Activated T-cell treated with anti-CD3 and anti-CD28 coated beads, Interleukin-2, amount 50 U/mL, for 24 hours (primary cell): ENCODE measurements around the gene TESMIN.

Source experiments
- DNase-seq: peaks from one replicate; pipeline ENCODE4 v3.0.0-alpha.2; 2020
- H3K27ac Mint-ChIP-seq: 2 replicates; pipeline ENCODE4 v1.8.0; 2020; ENCODE audit warnings: mild to moderate bottlenecking, mixed read lengths
- H3K27me3 Mint-ChIP-seq: 2 replicates; pipeline ENCODE4 v1.8.0; 2020; ENCODE audit warnings: mixed read lengths
- H3K36me3 Mint-ChIP-seq: 2 replicates; pipeline ENCODE4 v1.8.0; 2020; ENCODE audit warnings: low read depth, mixed read lengths
- H3K4me1 Mint-ChIP-seq: 2 replicates; pipeline ENCODE4 v1.8.0; 2020; ENCODE audit warnings: low read depth, mixed read lengths
- H3K4me3 Mint-ChIP-seq: 2 replicates; pipeline ENCODE4 v1.8.0; 2020; ENCODE audit warnings: mild to moderate bottlenecking, moderate library complexity, mixed read lengths
- H3K9me3 Mint-ChIP-seq: 2 replicates; pipeline ENCODE4 v1.8.0; 2020; ENCODE audit warnings: mixed read lengths

TESMIN gene

DNA sequence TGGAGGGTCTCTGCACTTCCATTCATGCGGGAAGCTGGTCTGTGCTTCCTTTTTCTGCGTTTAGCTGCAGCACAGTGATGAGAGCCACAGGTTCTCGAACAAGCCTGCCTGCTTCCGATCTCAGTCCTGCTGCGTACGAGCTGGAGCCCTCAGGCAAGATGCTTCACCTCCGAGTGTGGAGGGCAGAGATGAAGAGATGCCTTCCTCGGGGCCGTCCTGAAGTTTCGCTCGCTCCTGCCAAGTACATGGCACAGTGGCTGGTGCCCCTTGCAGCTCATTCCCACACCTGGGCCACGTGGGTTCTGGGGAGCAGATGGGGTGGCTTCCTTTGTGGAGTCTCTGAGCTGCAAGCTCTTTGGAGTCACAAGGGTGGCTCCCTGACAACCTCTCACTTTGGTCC is 19.5 kb upstream of the TESMIN start:
- H3K27ac Mint-ChIP-seq, result no peak overlapping the region
- no peaks in the 10 kb centered on the region for H3K27me3 Mint-ChIP-seq

DNA sequence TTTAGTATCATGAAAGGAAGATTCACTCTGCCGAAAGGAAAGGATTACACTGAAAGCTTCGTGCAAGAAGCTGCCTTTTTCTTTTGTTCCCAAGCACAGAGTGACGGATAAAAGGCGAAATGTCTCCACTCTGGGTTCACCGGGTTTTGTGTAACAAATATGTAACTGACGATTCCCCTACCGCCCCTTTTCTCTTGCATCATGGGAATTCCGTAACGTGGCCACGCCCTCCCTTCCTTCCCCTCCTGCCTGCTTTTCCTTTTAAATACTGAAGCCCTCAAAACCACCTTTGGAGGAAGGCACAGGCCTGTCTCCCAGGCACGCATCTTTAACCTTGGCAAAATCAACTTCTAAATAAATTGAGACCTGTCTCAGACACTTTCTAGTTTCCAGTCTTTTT is 16.4 kb upstream of the TESMIN start:
- Mint-ChIP-seq H3K4me3 (no peak overlapping the region), H3K27me3 (no peaks in the 10 kb centered on the region), H3K36me3 (peaks cover 51% of the 10 kb centered on the region)

More for the DNA sequence above, 19.5 kb upstream of the TESMIN start:
- no peak for DNase-seq
- H3K36me3 Mint-ChIP-seq, result peaks cover 65% of the 10 kb centered on the region
- H3K9me3 Mint-ChIP-seq, result no peaks in the 10 kb centered on the region
- no peak overlapping the region for H3K4me3 Mint-ChIP-seq
- no peaks in the 10 kb centered on the region for H3K4me1 Mint-ChIP-seq

DNA sequence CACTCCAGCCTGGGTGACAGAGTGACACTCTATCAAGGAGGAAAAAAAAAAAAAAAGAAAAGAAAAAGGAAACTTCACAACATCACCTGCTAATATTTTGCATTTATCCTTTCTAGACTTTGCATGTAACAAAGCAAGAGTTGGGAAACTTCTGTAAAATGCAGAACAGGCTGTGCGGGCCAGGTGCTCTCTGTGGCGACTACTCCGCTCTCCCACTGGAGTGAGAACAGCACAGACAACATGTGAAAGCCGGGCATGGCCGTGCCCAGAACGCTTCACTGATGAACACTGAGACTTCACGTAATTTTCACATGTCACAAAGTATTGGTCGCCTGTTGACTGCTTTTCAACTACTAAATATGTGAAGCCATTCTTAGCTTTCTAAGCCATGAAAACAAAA is 15.5 kb upstream of the TESMIN start:
- no peaks in the 10 kb centered on the region for H3K27me3 Mint-ChIP-seq
- no peaks in the 10 kb centered on the region for H3K9me3 Mint-ChIP-seq
- H3K36me3 Mint-ChIP-seq, result peaks cover 51% of the 10 kb centered on the region
- no peak overlapping the region for H3K4me3 Mint-ChIP-seq
- H3K27ac Mint-ChIP-seq, result no peak overlapping the region
- no peaks in the 10 kb centered on the region for H3K4me1 Mint-ChIP-seq
- no peak for DNase-seq

More for the DNA sequence above, 16.4 kb upstream of the TESMIN start:
- no peak for DNase-seq
- Mint-ChIP-seq H3K27ac (no peak overlapping the region), H3K9me3 (no peaks in the 10 kb centered on the region), H3K4me1 (no peaks in the 10 kb centered on the region)

DNA sequence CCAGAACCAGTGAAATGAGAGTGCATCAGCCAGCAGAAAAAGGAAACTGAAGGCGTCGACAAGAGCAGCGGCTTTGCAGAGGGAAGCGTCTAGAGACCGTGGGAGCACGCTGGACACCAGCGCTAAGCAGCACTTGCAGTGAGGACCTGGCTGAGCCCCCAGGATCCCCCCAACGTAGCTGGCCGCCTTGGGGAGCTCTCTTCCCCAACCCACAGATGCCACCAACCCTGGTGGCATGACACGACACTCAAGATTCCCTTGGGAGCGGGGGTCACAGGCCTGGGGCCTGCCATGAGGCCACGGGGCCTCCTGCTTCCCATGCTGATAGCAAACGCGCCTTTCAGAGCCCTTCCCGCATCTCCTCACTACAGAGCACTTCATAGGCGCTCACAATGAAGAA is 13.4 kb upstream of the TESMIN start:
- peaks cover 48% of the 10 kb centered on the region for H3K36me3 Mint-ChIP-seq
- H3K9me3 Mint-ChIP-seq, result no peaks in the 10 kb centered on the region
- no peak overlapping the region for H3K4me3 Mint-ChIP-seq
- H3K4me1 Mint-ChIP-seq, result no peaks in the 10 kb centered on the region
- H3K27ac Mint-ChIP-seq, result no peak overlapping the region
- no peak for DNase-seq
- no peaks in the 10 kb centered on the region for H3K27me3 Mint-ChIP-seq

DNA sequence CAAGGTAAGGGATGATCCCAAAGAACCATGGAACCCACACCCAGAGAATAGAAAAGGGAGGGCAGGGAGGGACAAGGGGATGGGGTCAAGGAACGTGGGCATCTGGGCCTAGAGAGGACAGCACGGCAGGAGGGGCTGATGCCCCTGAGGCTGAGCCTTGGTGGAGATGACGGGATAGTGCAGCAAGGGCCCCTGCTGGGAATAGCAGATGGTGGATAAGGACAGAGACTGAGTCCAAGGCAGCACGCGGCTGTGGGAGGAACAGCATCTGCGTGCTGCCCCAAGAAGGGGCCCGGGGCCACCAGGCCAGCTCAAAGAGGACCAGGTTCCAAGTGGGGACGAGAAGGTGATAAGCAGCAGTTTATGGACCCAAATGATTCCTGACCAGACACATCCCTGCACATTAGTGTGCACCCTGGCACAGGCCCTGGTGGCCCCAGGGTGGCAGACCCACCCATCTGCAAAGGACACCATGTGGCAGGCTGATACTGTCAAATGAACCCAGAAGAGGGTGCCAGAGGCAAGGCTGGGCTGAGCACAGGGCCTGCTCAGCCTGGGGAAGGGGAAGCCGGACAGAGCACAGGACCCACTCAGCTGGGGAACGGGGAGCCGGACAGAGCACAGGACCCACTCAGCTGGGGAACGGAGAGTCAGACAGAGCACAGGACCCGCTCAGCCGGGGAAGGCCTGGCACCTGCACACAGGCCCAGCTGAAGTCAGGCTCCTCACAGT is 12.8 kb upstream of the TESMIN start:
- no peak overlapping the region for H3K4me3 Mint-ChIP-seq
- no peaks in the 10 kb centered on the region for H3K4me1 Mint-ChIP-seq
- no peak overlapping the region for H3K27ac Mint-ChIP-seq
- no peaks in the 10 kb centered on the region for H3K9me3 Mint-ChIP-seq
- H3K27me3 Mint-ChIP-seq, result no peaks in the 10 kb centered on the region
- DNase-seq, result no peak
- H3K36me3 Mint-ChIP-seq, result peaks cover 51% of the 10 kb centered on the region

DNA sequence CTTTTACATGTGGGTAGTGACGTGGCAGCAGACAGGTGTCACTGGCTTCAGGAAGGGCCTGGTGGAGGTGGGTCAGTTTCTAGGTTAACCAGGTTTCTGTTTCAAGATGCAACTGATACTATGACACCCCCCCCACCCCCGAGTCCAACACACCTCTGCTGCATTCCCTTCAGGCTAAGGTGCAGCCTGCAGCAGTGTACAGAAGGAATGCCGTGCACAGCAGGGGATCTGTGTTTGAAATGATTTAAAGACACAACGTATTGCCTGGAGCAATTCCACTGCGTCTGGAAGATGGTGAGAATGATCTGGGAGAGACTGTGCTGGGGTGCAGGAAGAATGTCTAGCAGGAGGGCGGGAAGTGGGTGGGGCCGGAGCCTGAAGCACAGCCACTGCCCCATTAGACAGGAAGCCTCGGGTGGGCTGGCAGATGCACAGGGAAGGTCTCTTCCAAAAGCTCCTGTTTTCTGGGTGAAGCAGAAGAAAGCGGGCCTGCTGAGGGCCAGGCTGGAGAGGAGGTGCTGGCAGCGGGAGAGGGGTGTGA is 11.9 kb upstream of the TESMIN start:
- Mint-ChIP-seq H3K36me3 (peaks cover 45% of the 10 kb centered on the region), H3K4me3 (no peak overlapping the region), H3K27me3 (no peaks in the 10 kb centered on the region)

DNA sequence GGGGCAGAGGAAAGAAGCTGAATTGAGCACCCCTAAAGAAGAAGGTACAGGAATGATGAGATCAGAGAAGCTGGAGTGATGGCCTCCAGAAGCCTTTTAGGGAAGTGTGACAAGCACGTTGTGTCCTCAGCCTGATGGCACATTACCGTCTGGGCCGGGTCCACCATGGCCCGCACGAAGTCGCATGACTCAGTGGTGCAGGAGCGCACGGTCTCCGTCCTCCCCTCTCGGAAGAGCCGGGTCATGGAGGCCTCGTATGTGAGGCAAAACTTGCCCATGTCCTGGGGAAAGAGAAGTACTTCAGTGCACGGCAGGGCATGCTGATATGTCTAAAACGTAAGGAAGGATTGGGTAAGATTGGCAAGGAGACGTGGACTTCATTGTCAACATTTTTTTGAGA is 11.2 kb upstream of the TESMIN start:
- H3K27me3 Mint-ChIP-seq, result no peaks in the 10 kb centered on the region
- peaks cover 47% of the 10 kb centered on the region for H3K36me3 Mint-ChIP-seq
- no peaks in the 10 kb centered on the region for H3K9me3 Mint-ChIP-seq

More for the DNA sequence above, 11.9 kb upstream of the TESMIN start:
- no peak for DNase-seq
- H3K9me3 Mint-ChIP-seq, result no peaks in the 10 kb centered on the region
- no peaks in the 10 kb centered on the region for H3K4me1 Mint-ChIP-seq
- no peak overlapping the region for H3K27ac Mint-ChIP-seq

DNA sequence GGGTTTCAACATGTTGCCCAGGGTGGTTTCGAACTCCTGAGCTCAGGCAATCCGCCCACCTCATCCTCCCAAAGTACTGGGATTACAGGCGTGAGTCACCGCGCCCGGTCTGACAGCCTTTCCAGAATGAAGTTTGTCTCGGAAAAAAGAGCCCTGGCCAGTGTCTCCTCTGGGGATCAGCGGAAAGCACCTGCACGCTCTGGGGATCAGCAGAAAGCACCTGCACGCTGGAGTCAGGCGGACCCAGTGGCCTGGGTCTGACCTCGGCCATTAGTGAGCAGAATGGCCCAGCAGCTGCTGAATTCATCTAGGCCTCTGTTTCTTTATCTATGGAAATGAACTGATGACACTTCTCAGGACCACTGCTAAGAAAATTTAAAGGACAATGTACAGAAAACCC is 10.5 kb upstream of the TESMIN start:
- peaks cover 53% of the 10 kb centered on the region for H3K36me3 Mint-ChIP-seq
- H3K27ac Mint-ChIP-seq, result no peak overlapping the region
- no peaks in the 10 kb centered on the region for H3K4me1 Mint-ChIP-seq
- DNase-seq, result no peak
- H3K4me3 Mint-ChIP-seq, result no peak overlapping the region
- no peaks in the 10 kb centered on the region for H3K27me3 Mint-ChIP-seq
- no peaks in the 10 kb centered on the region for H3K9me3 Mint-ChIP-seq

More for the DNA sequence above, 11.2 kb upstream of the TESMIN start:
- Mint-ChIP-seq H3K27ac (no peak overlapping the region), H3K4me3 (no peak overlapping the region), H3K4me1 (no peaks in the 10 kb centered on the region)
- DNase-seq, result no peak

DNA sequence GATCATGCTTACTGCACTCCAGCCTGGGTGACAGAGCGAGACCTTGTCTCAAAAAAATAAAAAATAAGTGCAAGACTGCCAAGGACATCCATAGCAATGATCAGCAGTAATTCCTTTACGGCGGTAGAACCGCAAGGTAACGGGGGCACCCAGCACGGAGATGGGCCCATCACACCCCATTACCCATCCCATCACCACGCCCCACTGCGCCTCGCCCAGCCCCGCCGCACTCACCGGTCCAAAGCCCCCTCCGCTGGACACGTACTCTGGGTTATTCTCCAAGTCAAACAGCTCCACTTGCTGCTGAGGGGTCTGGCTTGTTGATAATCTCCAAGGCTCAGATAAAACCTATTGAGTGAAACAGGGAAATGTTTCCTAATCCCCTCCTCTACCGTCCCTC is 8.7 kb upstream of the TESMIN start:
- Mint-ChIP-seq H3K9me3 (no peaks in the 10 kb centered on the region), H3K27ac (no peak overlapping the region), H3K4me1 (no peaks in the 10 kb centered on the region), H3K36me3 (peaks cover 58% of the 10 kb centered on the region), H3K4me3 (no peak overlapping the region), H3K27me3 (no peaks in the 10 kb centered on the region)
- DNase-seq, result no peak

DNA sequence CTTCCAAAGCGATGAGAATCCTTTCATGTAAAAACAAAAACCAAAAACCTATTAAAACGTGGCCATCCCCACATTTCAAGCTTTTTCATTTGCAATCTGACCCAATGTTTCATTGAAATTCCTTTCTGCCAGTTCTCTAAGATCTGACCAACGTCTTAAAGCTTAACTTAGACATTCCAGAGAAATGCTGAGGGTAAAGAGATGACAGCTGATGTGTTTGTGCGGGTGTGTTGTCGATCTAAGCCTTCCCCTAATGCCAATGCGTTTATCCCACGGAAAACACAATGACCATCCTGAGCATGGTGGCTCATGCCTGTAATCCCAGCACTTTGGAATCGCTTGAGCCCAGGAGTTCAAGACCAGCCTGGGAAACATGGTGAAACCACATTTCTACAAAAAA is 6.4 kb upstream of the TESMIN start:
- Mint-ChIP-seq H3K27me3 (no peaks in the 10 kb centered on the region), H3K4me1 (no peaks in the 10 kb centered on the region), H3K27ac (no peak overlapping the region), H3K4me3 (no peak overlapping the region), H3K9me3 (no peaks in the 10 kb centered on the region), H3K36me3 (peaks cover 51% of the 10 kb centered on the region)
- no peak for DNase-seq

DNA sequence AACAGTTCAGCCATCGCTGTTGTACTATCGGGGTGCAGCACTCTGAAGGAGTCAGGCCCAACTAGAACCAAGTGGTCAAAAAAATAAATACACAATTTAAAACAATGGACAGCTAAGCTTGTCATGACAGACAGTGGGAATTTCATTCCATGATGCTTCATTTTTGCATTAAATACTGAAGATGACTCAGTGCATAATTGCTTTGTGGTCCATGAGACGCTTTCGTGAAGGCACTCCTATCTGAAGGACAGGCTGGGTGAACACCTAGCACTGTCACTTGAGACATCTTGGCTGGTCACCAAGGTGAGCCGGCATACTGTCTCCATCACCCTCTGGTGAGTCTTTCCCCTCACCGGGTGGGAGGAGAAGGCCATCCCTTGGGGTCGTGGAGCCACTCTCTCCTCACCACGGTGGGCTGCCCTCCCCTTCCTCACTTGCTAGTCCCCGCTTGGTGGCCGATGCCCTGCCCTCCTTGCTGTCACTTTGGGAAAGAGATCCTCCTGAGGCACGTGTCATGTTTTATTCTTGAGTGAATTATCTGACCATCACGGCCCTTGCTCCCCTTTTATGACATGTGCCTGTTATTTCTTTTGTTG is 4.9 kb upstream of the TESMIN start:
- H3K9me3 Mint-ChIP-seq, result no peaks in the 10 kb centered on the region
- H3K27me3 Mint-ChIP-seq, result no peaks in the 10 kb centered on the region
- peaks cover 9% of the 10 kb centered on the region for H3K4me1 Mint-ChIP-seq
- H3K36me3 Mint-ChIP-seq, result peaks cover 37% of the 10 kb centered on the region
- no peak overlapping the region for H3K27ac Mint-ChIP-seq
- H3K4me3 Mint-ChIP-seq, result no peak overlapping the region
- DNase-seq, result no peak

DNA sequence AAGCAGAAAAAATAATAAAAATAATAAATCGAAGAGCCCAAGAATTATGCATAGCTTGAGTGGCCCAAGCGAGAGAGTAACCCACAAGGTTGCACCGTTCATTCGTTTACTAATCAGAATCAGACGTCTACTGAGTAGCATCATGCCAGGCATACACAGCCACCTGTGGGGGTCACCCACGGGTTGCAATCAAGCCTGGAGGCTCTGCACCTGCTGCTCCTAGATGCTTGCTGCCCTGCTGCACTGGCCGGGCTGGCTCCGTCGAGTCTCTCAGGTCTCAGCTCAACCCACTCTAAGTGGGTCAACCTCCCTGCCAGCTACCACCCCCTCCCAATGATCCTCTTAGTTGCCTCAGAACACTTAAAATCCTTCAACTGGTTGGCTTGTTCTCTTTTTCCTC is 2.0 kb upstream of the TESMIN start:
- no peaks in the 10 kb centered on the region for H3K9me3 Mint-ChIP-seq
- no peaks in the 10 kb centered on the region for H3K27me3 Mint-ChIP-seq
- H3K36me3 Mint-ChIP-seq, result peaks cover 22% of the 10 kb centered on the region
- no peak overlapping the region for H3K4me3 Mint-ChIP-seq
- H3K27ac Mint-ChIP-seq, result no peak overlapping the region
- H3K4me1 Mint-ChIP-seq, result peaks cover 9% of the 10 kb centered on the region
- DNase-seq, result no peak

DNA sequence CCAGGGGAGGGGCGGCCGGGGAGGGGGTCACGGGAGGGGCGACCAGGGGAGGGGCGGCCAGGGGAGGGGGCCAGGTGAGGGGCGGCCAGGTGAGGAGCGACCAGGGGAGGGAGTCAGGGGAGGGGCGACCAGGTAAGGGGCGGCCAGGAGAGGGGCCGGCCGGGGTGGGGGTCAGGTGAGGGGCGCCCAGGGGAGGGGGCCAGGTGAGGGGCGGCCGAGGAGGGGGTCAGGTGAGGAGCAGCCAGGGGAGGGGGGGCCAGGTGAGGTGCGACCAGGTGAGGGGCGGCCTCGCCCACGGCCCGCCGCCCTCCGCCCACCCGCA is 355 bp downstream of the TESMIN start:
- Mint-ChIP-seq H3K9me3 (no peaks in the 10 kb centered on the region), H3K4me1 (peaks cover 9% of the 10 kb centered on the region), H3K27ac (no peak overlapping the region), H3K27me3 (no peaks in the 10 kb centered on the region), H3K4me3 (no peak overlapping the region), H3K36me3 (peaks cover 3% of the 10 kb centered on the region)
- DNase-seq, result no peak

DNA sequence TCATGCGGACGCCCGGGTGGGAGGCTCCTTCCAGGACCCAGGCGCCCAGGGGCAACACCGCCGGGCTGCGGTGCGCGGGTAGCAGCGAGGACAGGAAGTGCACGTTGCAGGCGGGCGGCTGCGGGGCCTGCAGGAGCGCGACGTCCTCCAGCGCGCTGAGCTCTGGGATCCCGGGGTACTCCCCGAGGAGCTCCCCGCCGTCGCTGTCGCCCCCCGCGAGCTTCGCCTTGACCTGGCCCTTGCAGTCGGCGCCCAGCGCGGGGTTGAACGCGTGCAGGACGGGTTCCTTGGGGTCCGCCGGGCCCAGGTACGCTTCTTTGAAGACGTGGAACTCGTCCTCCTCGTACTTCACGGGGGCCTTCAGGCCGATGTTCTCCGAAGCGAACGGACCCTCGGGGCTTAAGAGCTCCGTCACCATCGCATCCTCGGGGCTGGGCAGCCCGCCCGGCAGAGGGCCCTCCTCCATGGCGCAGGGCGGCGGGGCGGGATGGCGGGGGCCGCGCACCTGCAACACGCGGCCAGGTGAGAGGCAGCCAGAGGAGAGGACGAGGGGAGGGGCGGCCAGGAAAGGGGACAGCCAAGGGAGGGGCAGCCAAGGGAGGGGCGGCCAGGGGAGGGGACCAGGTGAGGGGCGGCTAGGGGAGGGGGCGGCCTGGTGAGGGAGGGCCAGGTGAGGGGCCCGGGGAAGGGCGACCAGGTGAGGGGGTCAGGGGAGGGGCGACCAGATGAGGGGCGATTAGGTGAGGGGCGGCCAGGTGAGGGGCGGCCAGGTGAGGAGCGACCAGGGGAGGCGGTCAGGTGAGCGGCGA is 921 bp downstream of the TESMIN start:
- Mint-ChIP-seq H3K36me3 (peaks cover 3% of the 10 kb centered on the region), H3K9me3 (no peaks in the 10 kb centered on the region), H3K27ac (no peak overlapping the region), H3K27me3 (no peaks in the 10 kb centered on the region), H3K4me3 (peak overlapping the region; percentile 24), H3K4me1 (peaks cover 9% of the 10 kb centered on the region)
- DNase-seq, result peak; percentile 47
